ENCODE measurements around the gene GULP1.

GULP1 gene

GRCh38 chr2:188326290-188326668, 34.6 kb downstream of the GULP1 start:
- no peak overlapping the region for H4K8ac ChIP-seq (ENCODE audit: low read depth, low read length)
- no CpG with 5 or more reads among the region's 1 CpG for WGBS, 2 donors (ENCODE audit: extremely low coverage in 2 of 2, insufficient read length in 2 of 2, insufficient replicate concordance in 1 of 2)
- H4K91ac ChIP-seq (ENCODE audit: low read depth, low read length, poor library complexity): no peak overlapping the region
- H3K79me1 ChIP-seq (ENCODE audit: low read depth, low read length): no peaks in the 10 kb centered on the region
- no peak overlapping the region for H3K27ac ChIP-seq (replicated peaks; ENCODE audit: low read length)
- H2BK15ac ChIP-seq (ENCODE audit: low read length): no peak overlapping the region
- H3K4ac ChIP-seq (ENCODE audit: low read length): no peak overlapping the region
- H2BK5ac ChIP-seq (ENCODE audit: low read length): no peak overlapping the region
- H3K9ac ChIP-seq (ENCODE audit: low read depth, low read length, poor library complexity): no peak overlapping the region
- H3K4me2 ChIP-seq (ENCODE audit: insufficient read depth, low read length, poor library complexity, severe bottlenecking): no peak overlapping the region
- H3K27me3 ChIP-seq (ENCODE audit: control insufficient read depth in 3 of 3, insufficient read depth in 3 of 3, low read depth in 1 of 3, low read length in 3 of 3): no peaks in the 10 kb centered on the region
- no peak overlapping the region for H2AK5ac ChIP-seq (ENCODE audit: low read depth, low read length)
- no peak overlapping the region for H3K4me3 ChIP-seq (ENCODE audit: low read length in 2 of 2)
- H3K14ac ChIP-seq (ENCODE audit: low read length): no peak overlapping the region
- no peak overlapping the region for H2BK12ac ChIP-seq (ENCODE audit: low read length)
- no peak overlapping the region for H2AFZ ChIP-seq (ENCODE audit: low read length)
- peaks cover 1 to 9% of the 10 kb centered on the region in 2 donors for H3K4me1 ChIP-seq (ENCODE audit: control insufficient read depth in 2 of 2, insufficient read depth in 1 of 2, low read depth in 1 of 2, low read length in 2 of 2)
- H3K23ac ChIP-seq (ENCODE audit: low read depth, low read length, poor library complexity): no peak overlapping the region
- no peaks in the 10 kb centered on the region for H3K36me3 ChIP-seq (replicated peaks in 1 of 2; ENCODE audit: control insufficient read depth in 2 of 2, insufficient read depth in 2 of 2, low read length in 2 of 2)
- DNase-seq (ENCODE audit: low spot score): no peak
- H3K9me3 ChIP-seq (replicated peaks in 1 of 2; ENCODE audit: control insufficient read depth in 2 of 2, insufficient read depth in 1 of 2, low read depth in 1 of 2, low read length in 2 of 2): peaks cover 0 to 6% of the 10 kb centered on the region in 2 donors
- H3K18ac ChIP-seq (ENCODE audit: low read length): no peak overlapping the region
- no peak overlapping the region for H2BK120ac ChIP-seq (ENCODE audit: low read depth, low read length)

GRCh38 chr2:188326669-188327301, 35.1 kb downstream of the GULP1 start:
- Histone ChIP-seq H2AK5ac (ENCODE audit: low read depth, low read length) (no peak overlapping the region), H3K14ac (ENCODE audit: low read length) (no peak overlapping the region), H2BK5ac (ENCODE audit: low read length) (no peak overlapping the region), H3K4ac (ENCODE audit: low read length) (no peak overlapping the region), H2AFZ (ENCODE audit: low read length) (no peak overlapping the region), H3K79me1 (ENCODE audit: low read depth, low read length) (no peaks in the 10 kb centered on the region), H4K91ac (ENCODE audit: low read depth, low read length, poor library complexity) (no peak overlapping the region), H3K4me3 (ENCODE audit: low read length in 2 of 2) (no peak overlapping the region), H3K36me3 (replicated peaks in 1 of 2; ENCODE audit: control insufficient read depth in 2 of 2, insufficient read depth in 2 of 2, low read length in 2 of 2) (no peaks in the 10 kb centered on the region), H3K27ac (replicated peaks; ENCODE audit: low read length) (no peak overlapping the region), H4K8ac (ENCODE audit: low read depth, low read length) (no peak overlapping the region), H3K9me3 (replicated peaks in 1 of 2; ENCODE audit: control insufficient read depth in 2 of 2, insufficient read depth in 1 of 2, low read depth in 1 of 2, low read length in 2 of 2) (peaks cover 0 to 6% of the 10 kb centered on the region in 2 donors), H2BK120ac (ENCODE audit: low read depth, low read length) (no peak overlapping the region), H3K18ac (ENCODE audit: low read length) (no peak overlapping the region), H3K27me3 (ENCODE audit: control insufficient read depth in 3 of 3, insufficient read depth in 3 of 3, low read depth in 1 of 3, low read length in 3 of 3) (no peaks in the 10 kb centered on the region), H2BK12ac (ENCODE audit: low read length) (no peak overlapping the region), H2BK15ac (ENCODE audit: low read length) (no peak overlapping the region), H3K23ac (ENCODE audit: low read depth, low read length, poor library complexity) (no peak overlapping the region), H3K4me1 (ENCODE audit: control insufficient read depth in 2 of 2, insufficient read depth in 1 of 2, low read depth in 1 of 2, low read length in 2 of 2) (peaks cover 1 to 9% of the 10 kb centered on the region in 2 donors), H3K4me2 (ENCODE audit: insufficient read depth, low read length, poor library complexity, severe bottlenecking) (no peak overlapping the region), H3K9ac (ENCODE audit: low read depth, low read length, poor library complexity) (no peak overlapping the region)
- DNase-seq (ENCODE audit: low spot score): no peak
- no CpG with 5 or more reads among the region's 4 CpGs for WGBS, 2 donors (ENCODE audit: extremely low coverage in 2 of 2, insufficient read length in 2 of 2, insufficient replicate concordance in 1 of 2)

GRCh38 chr2:188327518-188328213, 36.0 kb downstream of the GULP1 start:
- no peak overlapping the region for H2BK120ac ChIP-seq (ENCODE audit: low read depth, low read length)
- no peak overlapping the region for H2BK5ac ChIP-seq (ENCODE audit: low read length)
- H2AK5ac ChIP-seq (ENCODE audit: low read depth, low read length): no peak overlapping the region
- H3K9ac ChIP-seq (ENCODE audit: low read depth, low read length, poor library complexity): no peak overlapping the region
- no peak overlapping the region for H2AFZ ChIP-seq (ENCODE audit: low read length)
- no peak for DNase-seq (ENCODE audit: low spot score)
- H3K4me3 ChIP-seq (ENCODE audit: low read length in 2 of 2): no peak overlapping the region
- H4K8ac ChIP-seq (ENCODE audit: low read depth, low read length): no peak overlapping the region
- no peak overlapping the region for H2BK15ac ChIP-seq (ENCODE audit: low read length)
- no peaks in the 10 kb centered on the region for H3K36me3 ChIP-seq (replicated peaks in 1 of 2; ENCODE audit: control insufficient read depth in 2 of 2, insufficient read depth in 2 of 2, low read length in 2 of 2)
- H3K9me3 ChIP-seq (replicated peaks in 1 of 2; ENCODE audit: control insufficient read depth in 2 of 2, insufficient read depth in 1 of 2, low read depth in 1 of 2, low read length in 2 of 2): peaks cover 0 to 6% of the 10 kb centered on the region in 2 donors
- no peak overlapping the region for H3K14ac ChIP-seq (ENCODE audit: low read length)
- H3K23ac ChIP-seq (ENCODE audit: low read depth, low read length, poor library complexity): no peak overlapping the region
- H4K91ac ChIP-seq (ENCODE audit: low read depth, low read length, poor library complexity): no peak overlapping the region
- H3K4ac ChIP-seq (ENCODE audit: low read length): no peak overlapping the region
- no peaks in the 10 kb centered on the region for H3K27me3 ChIP-seq (ENCODE audit: control insufficient read depth in 3 of 3, insufficient read depth in 3 of 3, low read depth in 1 of 3, low read length in 3 of 3)
- no peaks in the 10 kb centered on the region for H3K79me1 ChIP-seq (ENCODE audit: low read depth, low read length)
- no peak overlapping the region for H3K18ac ChIP-seq (ENCODE audit: low read length)
- H3K4me2 ChIP-seq (ENCODE audit: insufficient read depth, low read length, poor library complexity, severe bottlenecking): no peak overlapping the region
- no peak overlapping the region for H2BK12ac ChIP-seq (ENCODE audit: low read length)
- peaks cover 5 to 6% of the 10 kb centered on the region in 2 donors for H3K4me1 ChIP-seq (ENCODE audit: control insufficient read depth in 2 of 2, insufficient read depth in 1 of 2, low read depth in 1 of 2, low read length in 2 of 2)
- H3K27ac ChIP-seq (replicated peaks; ENCODE audit: low read length): no peak overlapping the region

GRCh38 chr2:188328419-188328818, 36.7 kb downstream of the GULP1 start:
- Histone ChIP-seq H3K79me1 (ENCODE audit: low read depth, low read length) (no peaks in the 10 kb centered on the region), H2BK15ac (ENCODE audit: low read length) (no peak overlapping the region), H3K23ac (ENCODE audit: low read depth, low read length, poor library complexity) (no peak overlapping the region), H3K14ac (ENCODE audit: low read length) (no peak overlapping the region), H2AFZ (ENCODE audit: low read length) (no peak overlapping the region), H3K4me2 (ENCODE audit: insufficient read depth, low read length, poor library complexity, severe bottlenecking) (no peak overlapping the region), H3K18ac (ENCODE audit: low read length) (no peak overlapping the region), H3K4ac (ENCODE audit: low read length) (no peak overlapping the region), H3K4me1 (ENCODE audit: control insufficient read depth in 2 of 2, insufficient read depth in 1 of 2, low read depth in 1 of 2, low read length in 2 of 2) (peaks cover 3 to 7% of the 10 kb centered on the region in 2 donors), H4K8ac (ENCODE audit: low read depth, low read length) (no peak overlapping the region), H3K27ac (replicated peaks; ENCODE audit: low read length) (no peak overlapping the region), H2BK12ac (ENCODE audit: low read length) (no peak overlapping the region), H3K4me3 (ENCODE audit: low read length in 2 of 2) (no peak overlapping the region), H3K9me3 (replicated peaks in 1 of 2; ENCODE audit: control insufficient read depth in 2 of 2, insufficient read depth in 1 of 2, low read depth in 1 of 2, low read length in 2 of 2) (peaks cover 0 to 6% of the 10 kb centered on the region in 2 donors), H2BK120ac (ENCODE audit: low read depth, low read length) (no peak overlapping the region), H2BK5ac (ENCODE audit: low read length) (no peak overlapping the region), H3K9ac (ENCODE audit: low read depth, low read length, poor library complexity) (no peak overlapping the region), H3K36me3 (replicated peaks in 1 of 2; ENCODE audit: control insufficient read depth in 2 of 2, insufficient read depth in 2 of 2, low read length in 2 of 2) (no peaks in the 10 kb centered on the region), H4K91ac (ENCODE audit: low read depth, low read length, poor library complexity) (no peak overlapping the region), H3K27me3 (ENCODE audit: control insufficient read depth in 3 of 3, insufficient read depth in 3 of 3, low read depth in 1 of 3, low read length in 3 of 3) (no peaks in the 10 kb centered on the region), H2AK5ac (ENCODE audit: low read depth, low read length) (no peak overlapping the region)
- no CpG with 5 or more reads among the region's 1 CpG for WGBS, 2 donors (ENCODE audit: extremely low coverage in 2 of 2, insufficient read length in 2 of 2, insufficient replicate concordance in 1 of 2)
- DNase-seq (ENCODE audit: low spot score): no peak

Measured in neuronal stem cell (in vitro differentiated cells).